GM06990 (cell line): Measurements from ENCODE around the gene MED29.

ENCODE experiments used
- DNase-seq: peaks from one replicate; pipeline ENCODE4 v3.0.0-alpha.2; 2011; ENCODE audit not compliant: insufficient read length; ENCODE audit errors: extremely low read depth
- H3K27me3 ChIP-seq: replicated peaks from 2 replicates; pipeline ENCODE4 v1.6.0; 2011; ENCODE audit warnings: low read length; ENCODE audit not compliant: control insufficient read depth, insufficient read depth
- H3K36me3 ChIP-seq: 2 replicates; pipeline ENCODE4 v1.5.1; 2011; ENCODE audit warnings: low read length; ENCODE audit not compliant: control insufficient read depth, insufficient read depth
- H3K4me3 ChIP-seq: replicated peaks from 2 replicates; pipeline ENCODE4 v1.5.1; 2011; ENCODE audit warnings: low read depth, mild to moderate bottlenecking, control low read depth, low read length
- TF ChIP-seq, protein P1 (sequence below): IDR thresholded peaks from 2 replicates; pipeline ENCODE4 v1.5.1; 2011; ENCODE audit warnings: low read length, control low read depth, mild to moderate bottlenecking, inconsistent platforms; ENCODE audit not compliant: insufficient read depth, poor library complexity, severe bottlenecking

Gene MED29

GRCh38 chr19:39399668-39400050 is 8.5 kb downstream of the MED29 start:
- no peak for DNase-seq
- TF ChIP-seq, protein P1, sequence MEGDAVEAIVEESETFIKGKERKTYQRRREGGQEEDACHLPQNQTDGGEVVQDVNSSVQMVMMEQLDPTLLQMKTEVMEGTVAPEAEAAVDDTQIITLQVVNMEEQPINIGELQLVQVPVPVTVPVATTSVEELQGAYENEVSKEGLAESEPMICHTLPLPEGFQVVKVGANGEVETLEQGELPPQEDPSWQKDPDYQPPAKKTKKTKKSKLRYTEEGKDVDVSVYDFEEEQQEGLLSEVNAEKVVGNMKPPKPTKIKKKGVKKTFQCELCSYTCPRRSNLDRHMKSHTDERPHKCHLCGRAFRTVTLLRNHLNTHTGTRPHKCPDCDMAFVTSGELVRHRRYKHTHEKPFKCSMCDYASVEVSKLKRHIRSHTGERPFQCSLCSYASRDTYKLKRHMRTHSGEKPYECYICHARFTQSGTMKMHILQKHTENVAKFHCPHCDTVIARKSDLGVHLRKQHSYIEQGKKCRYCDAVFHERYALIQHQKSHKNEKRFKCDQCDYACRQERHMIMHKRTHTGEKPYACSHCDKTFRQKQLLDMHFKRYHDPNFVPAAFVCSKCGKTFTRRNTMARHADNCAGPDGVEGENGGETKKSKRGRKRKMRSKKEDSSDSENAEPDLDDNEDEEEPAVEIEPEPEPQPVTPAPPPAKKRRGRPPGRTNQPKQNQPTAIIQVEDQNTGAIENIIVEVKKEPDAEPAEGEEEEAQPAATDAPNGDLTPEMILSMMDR: no peak
- Histone ChIP-seq H3K36me3 (peaks cover 3% of the 10 kb centered on the region), H3K4me3 (no peak overlapping the region), H3K27me3 (no peaks in the 10 kb centered on the region)

- H3K27me3 ChIP-seq: no peaks in the 10 kb centered on the region
- TF ChIP-seq, protein P1: no peak
- DNase-seq: no peak
- peaks cover 3% of the 10 kb centered on the region for H3K36me3 ChIP-seq
- no peak overlapping the region for H3K4me3 ChIP-seq
Measured at GRCh38 chr19:39400061-39400460, 8.9 kb downstream of the MED29 start.

- no peaks in the 10 kb centered on the region for H3K27me3 ChIP-seq
- TF ChIP-seq, protein P1: no peak
- peaks cover 3% of the 10 kb centered on the region for H3K36me3 ChIP-seq
- no peak overlapping the region for H3K4me3 ChIP-seq
- DNase-seq: no peak
Measured at GRCh38 chr19:39401070-39401548, 9.9 kb downstream of the MED29 start.

DNA sequence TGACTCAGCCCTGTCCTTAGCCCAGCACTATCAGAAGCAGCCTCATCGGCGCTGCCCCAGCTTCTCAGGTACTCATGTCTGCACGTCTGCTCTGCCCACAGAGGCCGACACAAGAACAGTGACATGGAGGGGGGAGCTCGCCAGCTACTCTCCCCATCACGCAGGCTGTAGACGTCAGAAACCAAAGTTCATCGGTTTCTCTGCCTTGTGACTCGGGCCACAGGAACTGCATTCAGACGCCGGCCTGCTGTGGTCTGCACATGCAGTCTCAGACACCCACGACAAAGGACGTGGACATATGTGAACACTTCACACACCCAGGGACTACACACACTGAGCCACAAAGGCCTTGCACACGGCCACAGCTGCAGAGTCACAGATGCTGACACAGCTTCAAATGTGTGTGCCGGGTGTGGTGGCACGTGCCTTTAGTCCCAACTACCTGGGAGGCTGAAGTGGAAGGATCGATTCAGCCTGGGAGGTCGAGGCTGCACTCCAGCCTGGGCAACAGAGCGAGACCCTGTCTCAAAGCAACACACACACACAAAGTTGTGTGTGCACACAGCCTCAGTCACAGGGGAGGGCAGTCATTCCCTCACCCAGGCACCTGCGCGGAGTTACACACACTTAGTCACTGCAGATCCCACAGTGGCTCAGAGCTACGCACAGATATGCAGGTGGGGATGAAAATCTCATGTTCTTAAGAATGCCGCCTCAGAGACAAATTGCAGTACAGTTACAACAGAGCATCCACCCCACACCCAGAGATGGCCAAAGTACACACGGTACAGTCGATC is 10.6 kb downstream of the MED29 start:
- Histone ChIP-seq H3K36me3 (peaks cover 3% of the 10 kb centered on the region), H3K4me3 (peak overlapping the region; percentile 5; the same call in 1 of the 2 replicates), H3K27me3 (no peaks in the 10 kb centered on the region)
- DNase-seq: peak; percentile 75
- TF ChIP-seq, protein P1: peak; percentile 1

DNA sequence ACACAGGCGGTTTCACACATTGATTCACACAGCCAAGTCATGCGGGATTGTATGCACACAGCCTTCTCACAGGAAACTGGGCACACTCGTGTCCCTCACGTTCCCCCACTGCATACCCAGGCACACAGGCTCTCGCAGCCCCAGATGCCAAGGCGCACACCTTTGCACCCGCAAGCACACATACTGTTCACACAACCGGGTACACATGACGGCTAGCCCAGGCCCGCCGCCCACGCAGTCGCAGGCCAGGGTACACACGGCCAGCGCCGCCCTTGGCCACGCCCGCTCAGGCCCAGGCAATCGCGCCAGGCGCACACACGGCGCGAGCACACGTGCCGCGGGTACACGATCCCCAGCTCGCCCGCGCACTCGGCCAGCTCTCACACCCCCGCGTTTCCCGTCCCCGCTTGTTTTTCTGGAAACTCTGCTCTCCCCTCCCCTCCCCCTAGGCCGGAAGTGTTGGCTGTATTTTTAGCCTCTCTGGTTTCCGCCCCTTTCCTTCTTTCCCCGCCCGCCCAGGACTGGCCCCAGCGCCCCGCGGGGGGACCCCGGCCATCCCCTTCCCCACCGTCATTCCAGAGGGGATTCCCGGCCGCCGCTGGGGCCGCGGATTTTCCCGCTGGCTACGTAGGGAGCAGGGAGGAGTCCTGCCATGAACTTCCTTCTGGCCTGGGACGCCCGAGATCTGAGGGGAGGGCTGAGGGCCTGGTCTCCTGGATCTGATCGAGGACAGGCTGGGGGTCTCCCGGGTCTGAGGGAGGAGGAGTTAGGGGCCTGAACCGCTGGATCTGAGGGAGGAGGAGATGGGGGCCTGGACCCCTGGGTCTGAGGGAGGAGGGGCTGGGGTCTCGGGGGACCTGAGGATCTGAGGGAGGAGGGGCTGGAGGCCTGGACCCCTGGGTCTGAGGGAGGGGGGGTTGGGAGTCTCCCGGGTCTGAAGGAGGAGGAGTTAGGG is 11.4 kb downstream of the MED29 start:
- Histone ChIP-seq H3K27me3 (no peaks in the 10 kb centered on the region), H3K4me3 (peak overlapping the region; percentile 63), H3K36me3 (peaks cover 2% of the 10 kb centered on the region; the same call in 1 of the 2 replicates)
- TF ChIP-seq, protein P1: no peak
- DNase-seq: peak; percentile 91
